GM10266 (cell line): Measurements from ENCODE around the gene KIF3C.

Experiments used
- DNase-seq: peaks from one replicate; pipeline ENCODE4 v3.0.0; 2012; ENCODE audit errors: extremely low spot score
- CTCF ChIP-seq: IDR thresholded peaks from 2 replicates; pipeline ENCODE4 v1.5.1; 2012; ENCODE audit warnings: mild to moderate bottlenecking, low read depth; ENCODE audit not compliant: control insufficient read depth, insufficient read depth; ENCODE audit errors: missing control alignments

Gene KIF3C

GRCh38 chr2:25878361-25879132 is 103.8 kb downstream of the KIF3C start, which contains the start of gene ASXL2:
Gene ASXL2 (minus strand): TSS chr2:25878487. CDS start chr2:25878222, 265 bp downstream.
- DNase-seq, result peak; percentile 93
- TF ChIP-seq CTCF, result no peak

- TF ChIP-seq CTCF, result no peak
- DNase-seq, result peak; percentile 72
These were observed 104.6 kb downstream of the KIF3C start for GRCh38 chr2:25877431-25878360.
